Ascending aorta (tissue), 2 donors: ENCODE results near the gene GRIK3. TPM values are rescaled to one million over a fixed set of nuclear protein-coding genes. Genes with fewer than 3 reads are reported as not detected.
A peak's percentile ranks its signal among the peaks of the same experiment; 100 is the strongest.
"Not testable (repeated sequence)": the region's sequence is repeated elsewhere in the genome, so short reads cannot be mapped to it uniquely, and the experiment has no call there.

Experiments used
- DNase-seq, 2 donors: peaks; one replicate each; pipeline ENCODE4 v3.0.0-alpha.2; 2019; ENCODE audit warnings: low spot score in 2 of 2
- H3K27ac ChIP-seq, 2 donors: fragments of 200-600 bp; sonication (generic); one replicate each; pipeline ENCODE4 v1.5.1; 2016 to 2017; ENCODE audit warnings: mild to moderate bottlenecking in 1 of 2
- H3K27me3 ChIP-seq: fragments of 200-600 bp; sonication (generic); one replicate; pipeline ENCODE4 v1.5.1; 2017
- H3K36me3 ChIP-seq, 2 donors: fragments of 200-600 bp; sonication (generic); one replicate each; pipeline ENCODE4 v1.5.1; 2016
- H3K4me1 ChIP-seq, 2 donors: fragments of 200-600 bp; sonication (generic); one replicate each; pipeline ENCODE4 v1.5.1; 2016 to 2017; ENCODE audit warnings: mild to moderate bottlenecking in 1 of 2
- H3K4me3 ChIP-seq, 2 donors: fragments of 200-600 bp; sonication (generic); one replicate each; pipeline ENCODE4 v1.5.1; 2016 to 2017; ENCODE audit warnings: mild to moderate bottlenecking in 1 of 2
- H3K9me3 ChIP-seq, 2 donors: fragments of 200-600 bp; sonication (generic); one replicate each; pipeline ENCODE4 v1.5.1; 2016
- intact Hi-C: fragments of 100-400 bp; cut with DNase I; formaldehyde crosslinking; loops from one replicate; pipeline ENCODE4 v1.15.1; 2023
- total RNA-seq: library from RNA; depleted of rRNA; stranded (reverse); fragments of >200 nt; gene quantifications from one replicate; pipeline ENCODE4 v1.1.0, GENCODE V29; 2016
- TF ChIP-seq, protein P1 (sequence below), 3 experiments: fragments of 200-600 bp in 2 of 3; fragments of 450-650 bp in 1 of 3; sonication (generic) in 2 of 3; IDR thresholded peaks; one replicate each; pipeline ENCODE4 v1.5.1; 2016 to 2019; ENCODE audit warnings: antibody characterized with exemption in 3 of 3, mild to moderate bottlenecking in 1 of 3, moderate library complexity in 1 of 3

The GRIK3 gene
- total RNA-seq, 1 donor from 2014 or later = under 0.01 TPM

- Histone ChIP-seq H3K36me3 (no peaks in the 10 kb centered on the region), H3K4me1 (no peaks in the 10 kb centered on the region), H3K4me3 (no peak overlapping the region), H3K27me3 (no peaks in the 10 kb centered on the region), H3K27ac (no peak overlapping the region), H3K9me3 (no peaks in the 10 kb centered on the region)
- DNase-seq = no peak
- TF ChIP-seq, protein P1, sequence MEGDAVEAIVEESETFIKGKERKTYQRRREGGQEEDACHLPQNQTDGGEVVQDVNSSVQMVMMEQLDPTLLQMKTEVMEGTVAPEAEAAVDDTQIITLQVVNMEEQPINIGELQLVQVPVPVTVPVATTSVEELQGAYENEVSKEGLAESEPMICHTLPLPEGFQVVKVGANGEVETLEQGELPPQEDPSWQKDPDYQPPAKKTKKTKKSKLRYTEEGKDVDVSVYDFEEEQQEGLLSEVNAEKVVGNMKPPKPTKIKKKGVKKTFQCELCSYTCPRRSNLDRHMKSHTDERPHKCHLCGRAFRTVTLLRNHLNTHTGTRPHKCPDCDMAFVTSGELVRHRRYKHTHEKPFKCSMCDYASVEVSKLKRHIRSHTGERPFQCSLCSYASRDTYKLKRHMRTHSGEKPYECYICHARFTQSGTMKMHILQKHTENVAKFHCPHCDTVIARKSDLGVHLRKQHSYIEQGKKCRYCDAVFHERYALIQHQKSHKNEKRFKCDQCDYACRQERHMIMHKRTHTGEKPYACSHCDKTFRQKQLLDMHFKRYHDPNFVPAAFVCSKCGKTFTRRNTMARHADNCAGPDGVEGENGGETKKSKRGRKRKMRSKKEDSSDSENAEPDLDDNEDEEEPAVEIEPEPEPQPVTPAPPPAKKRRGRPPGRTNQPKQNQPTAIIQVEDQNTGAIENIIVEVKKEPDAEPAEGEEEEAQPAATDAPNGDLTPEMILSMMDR (IDR thresholded peaks at IDR 0.05) = no peak
- intact Hi-C loops = no loop called here
Measured at GRCh38 chr1:36905941-36906340, 128.4 kb downstream of the GRIK3 start.

- Histone ChIP-seq H3K4me1 (no peaks in the 10 kb centered on the region), H3K4me3 (no peak overlapping the region), H3K36me3 (no peaks in the 10 kb centered on the region), H3K27me3 (no peaks in the 10 kb centered on the region), H3K9me3 (peaks cover 0 to 4% of the 10 kb centered on the region in 2 donors), H3K27ac (no peak overlapping the region)
- no peak for DNase-seq
- intact Hi-C loops = no loop called here
- TF ChIP-seq, protein P1 (IDR thresholded peaks at IDR 0.05) = no peak
Measured at GRCh38 chr1:36900128-36900527, 134.2 kb downstream of the GRIK3 start.

DNA sequence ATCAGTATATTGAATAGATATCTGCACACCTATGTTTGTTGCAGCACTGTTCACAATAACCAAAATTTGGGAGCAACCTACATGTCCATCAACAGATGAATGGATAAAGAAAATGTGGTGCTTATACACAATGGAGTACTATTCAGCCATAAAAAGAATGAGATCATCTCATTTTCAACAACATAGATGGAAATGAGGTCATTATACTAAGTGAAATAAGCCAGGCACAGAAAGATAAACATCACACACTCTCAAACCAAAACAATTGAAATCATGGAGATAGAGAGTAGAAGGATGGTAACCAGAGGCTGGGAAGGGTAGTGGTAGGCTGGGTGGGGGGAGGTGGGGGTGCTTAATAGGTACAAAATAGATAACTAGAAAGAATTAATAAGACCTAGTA, 136.5 kb downstream of the GRIK3 start:
- H3K9me3 ChIP-seq, H3K27ac ChIP-seq, H3K4me1 ChIP-seq, DNase-seq, H3K36me3 ChIP-seq, H3K27me3 ChIP-seq, intact Hi-C loops, H3K4me3 ChIP-seq: not testable (repeated sequence)

DNA sequence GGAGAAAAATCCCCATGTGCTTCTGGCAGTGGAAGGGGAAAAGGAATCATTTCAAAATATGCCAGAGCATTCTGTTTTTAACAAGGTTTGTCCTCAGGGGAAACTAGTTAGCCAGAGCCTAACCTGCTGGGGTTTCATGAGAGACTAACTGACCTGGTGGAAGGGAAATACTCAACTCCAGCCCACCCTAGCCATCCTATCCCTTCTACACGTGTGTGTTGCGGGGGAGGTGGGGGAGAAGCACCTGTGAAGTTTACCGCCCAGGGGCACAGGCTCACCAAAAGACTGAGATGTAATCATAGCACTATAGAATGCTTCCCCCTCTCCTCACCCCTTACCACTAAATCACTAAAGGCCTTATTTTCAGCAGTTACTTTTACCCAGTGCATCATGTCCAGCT, 139.5 kb downstream of the GRIK3 start:
- TF ChIP-seq, protein P1 (IDR thresholded peaks at IDR 0.05) = no peak
- Histone ChIP-seq H3K27me3 (no peaks in the 10 kb centered on the region), H3K4me1 (no peaks in the 10 kb centered on the region), H3K4me3 (no peak overlapping the region), H3K36me3 (no peaks in the 10 kb centered on the region), H3K27ac (no peak overlapping the region), H3K9me3 (peaks cover 0 to 4% of the 10 kb centered on the region in 2 donors)
- intact Hi-C loops = no loop called here
- DNase-seq = no peak

GRCh38 chr1:36890776-36891175, 143.5 kb downstream of the GRIK3 start:
- no peak for DNase-seq

DNA sequence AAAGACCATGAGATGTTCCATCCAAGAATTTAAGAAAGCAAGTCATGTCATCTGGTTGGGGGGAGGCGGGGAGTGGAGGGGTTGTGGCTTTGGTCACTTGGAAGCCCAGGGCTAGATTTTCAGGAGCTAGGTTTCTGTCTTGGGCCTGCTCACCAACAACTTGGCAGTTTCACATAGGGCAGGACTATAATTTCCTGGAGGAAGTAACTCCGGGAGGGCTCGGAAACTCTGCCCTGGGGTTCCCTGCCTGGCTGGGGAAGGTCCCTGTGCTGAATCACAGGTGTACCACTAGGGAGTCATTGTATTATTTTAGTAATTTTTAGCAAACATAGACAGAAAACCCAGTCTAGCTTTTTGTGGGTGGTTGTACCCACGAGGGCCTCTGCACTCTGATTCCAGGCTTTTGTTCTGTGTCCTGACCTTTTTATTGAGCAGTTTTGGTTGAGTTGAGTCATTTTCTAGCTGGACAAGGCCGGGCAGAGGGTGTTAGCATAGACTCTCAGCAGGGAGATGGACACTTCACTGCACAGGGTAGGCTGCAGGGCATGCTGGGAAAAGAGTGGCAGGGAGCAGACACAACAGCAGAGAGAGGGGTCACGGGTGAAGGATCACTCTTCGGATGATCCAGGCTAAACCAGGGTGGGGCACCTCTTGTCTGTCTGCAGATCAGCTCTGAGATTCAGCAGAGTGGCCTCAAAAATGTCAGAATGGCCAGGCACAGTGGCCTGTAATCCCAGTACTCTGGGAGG, 144.7 kb downstream of the GRIK3 start:
- no peak overlapping the region for H3K4me3 ChIP-seq
- no peaks in the 10 kb centered on the region for H3K27me3 ChIP-seq
- TF ChIP-seq, protein P1 (IDR thresholded peaks at IDR 0.05) = no peak
- no peaks in the 10 kb centered on the region for H3K4me1 ChIP-seq
- peak in 1 of 2 donors; percentile 53 for DNase-seq
- H3K36me3 ChIP-seq = no peaks in the 10 kb centered on the region
- intact Hi-C loops = no loop called here
- H3K9me3 ChIP-seq = no peaks in the 10 kb centered on the region
- no peak overlapping the region for H3K27ac ChIP-seq

More at GRCh38 chr1:36890776-36891175, 143.5 kb downstream of the GRIK3 start:
- Histone ChIP-seq H3K27ac (no peak overlapping the region), H3K4me1 (no peaks in the 10 kb centered on the region), H3K4me3 (no peak overlapping the region), H3K27me3 (no peaks in the 10 kb centered on the region), H3K9me3 (no peaks in the 10 kb centered on the region), H3K36me3 (no peaks in the 10 kb centered on the region)
- TF ChIP-seq, protein P1 (IDR thresholded peaks at IDR 0.05) = no peak
- intact Hi-C loops = no loop called here
